K562 (cell line): Measurements from ENCODE around the gene ZCCHC14. TPM values are rescaled to one million over a fixed set of nuclear protein-coding genes. Genes with fewer than 3 reads are reported as not detected.

Experiments
- ASH1L ChIP-seq: fragments of 450-650 bp; IDR thresholded peaks from 2 replicates; pipeline ENCODE4 v1.6.1; 2018; ENCODE audit warnings: borderline replicate concordance, mild to moderate bottlenecking, low read depth; ENCODE audit not compliant: partially characterized antibody
- ATF1 ChIP-seq, 2 experiments: fragments of 450-650 bp in 1 of 2; IDR thresholded peaks; 2 replicates each; pipeline ENCODE4 v1.6.1; 2016; ENCODE audit warnings: missing compliant biosample characterization in 1 of 2, missing genetic modification characterization in 1 of 2
- E2F3 ChIP-seq: fragments of 250-450 bp; sonication (Bioruptor Pico); IDR thresholded peaks from 2 replicates; pipeline ENCODE4 v1.4.0; 2020; ENCODE audit warnings: mild to moderate bottlenecking
- FOXJ3 ChIP-seq: sonication (generic); formaldehyde crosslinking; IDR thresholded peaks from 2 replicates; pipeline ENCODE4 v1.4.0; 2020; ENCODE audit warnings: mild to moderate bottlenecking, missing genetic modification reagents
- HDAC3 ChIP-seq: fragments of 450-650 bp; IDR thresholded peaks from 2 replicates; pipeline ENCODE4 v1.6.1; 2018; ENCODE audit warnings: borderline replicate concordance, mild to moderate bottlenecking, moderate library complexity; ENCODE audit not compliant: partially characterized antibody
- HMG20A ChIP-seq: fragments of 450-650 bp; formaldehyde crosslinking; conservative IDR thresholded peaks from 2 replicates; pipeline ENCODE4 v1.4.0; 2020; ENCODE audit warnings: mild to moderate bottlenecking, mixed read lengths
- HSF4 ChIP-seq: fragments of 250-450 bp; sonication (Bioruptor Pico); IDR thresholded peaks from 2 replicates; pipeline ENCODE4 v2.1.2; 2022; ENCODE audit warnings: mild to moderate bottlenecking, moderate library complexity, borderline replicate concordance
- LARP7 ChIP-seq: fragments of 450-650 bp; IDR thresholded peaks from 2 replicates; pipeline ENCODE4 v1.6.1; 2016
- MYBL2 ChIP-seq, 2 experiments: fragments of 450-650 bp in 1 of 2; sonication (generic) in 1 of 2; formaldehyde crosslinking in 1 of 2; IDR thresholded peaks; 2 replicates each; pipeline versions ENCODE4 v1.6.1 to v1.8.1; 2017 to 2022; ENCODE audit warnings: borderline replicate concordance in 1 of 2, inconsistent platforms in 1 of 2, low read depth in 1 of 2, mild to moderate bottlenecking in 1 of 2, missing genetic modification reagents in 1 of 2, moderate library complexity in 1 of 2
- MYC ChIP-seq, 2 experiments: fragments of 250-450 bp in 1 of 2; sonication (Bioruptor Pico) in 1 of 2; IDR thresholded peaks; 2 replicates each; pipeline versions ENCODE4 v1.5.1 to v1.6.1; 2012 to 2021; ENCODE audit warnings: low read depth in 2 of 2, borderline replicate concordance in 1 of 2, improper control_type of control experiment in 1 of 2, low read length in 1 of 2, mild to moderate bottlenecking in 1 of 2, moderate library complexity in 1 of 2
- RBM34 ChIP-seq: fragments of 200-400 bp; formaldehyde crosslinking; IDR thresholded peaks from 2 replicates; pipeline ENCODE4 v1.6.1; 2018; ENCODE audit warnings: low read length, borderline replicate concordance; ENCODE audit not compliant: insufficient read depth
- SIRT6 ChIP-seq: IDR thresholded peaks from one replicate; pipeline ENCODE4 v1.6.1; 2012; ENCODE audit warnings: low read depth, mild to moderate bottlenecking, control low read depth, inconsistent platforms, low read length, moderate library complexity
- TEAD4 ChIP-seq, 2 experiments: sonication (generic) in 1 of 2; formaldehyde crosslinking in 1 of 2; IDR thresholded peaks; 2 replicates each; pipeline versions ENCODE4 v1.6.1 to v1.8.0; 2012 to 2022; ENCODE audit warnings: borderline replicate concordance in 1 of 2, inconsistent platforms in 1 of 2, low read length in 1 of 2, mild to moderate bottlenecking in 1 of 2, missing genetic modification reagents in 1 of 2
- TRIM24 ChIP-seq, 2 experiments: fragments of 450-650 bp; IDR thresholded peaks; 2 replicates each; pipeline ENCODE4 v1.6.1; 2016
- WHSC1 ChIP-seq: IDR thresholded peaks from one replicate; pipeline ENCODE4 v1.6.1; 2012; ENCODE audit warnings: low read length, control low read depth, inconsistent platforms
- ZNF561 ChIP-seq: fragments of 450-650 bp; formaldehyde crosslinking; conservative IDR thresholded peaks from 2 replicates; pipeline ENCODE4 v1.4.0; 2020; ENCODE audit warnings: mild to moderate bottlenecking, moderate library complexity
- ZNF584 ChIP-seq: fragments of 200-800 bp; sonication (Bioruptor generic); IDR thresholded peaks from 2 replicates; pipeline ENCODE4 v1.6.1; 2016; ENCODE audit warnings: low read depth, mild to moderate bottlenecking, missing genetic modification characterization, missing compliant biosample characterization
- ZNF766 ChIP-seq: fragments of 200-800 bp; sonication (Bioruptor generic); conservative IDR thresholded peaks from 2 replicates; pipeline ENCODE4 v1.6.1; 2016; ENCODE audit warnings: missing genetic modification characterization, missing compliant biosample characterization
- ZNF77 ChIP-seq: fragments of 250-450 bp; sonication (Bioruptor Pico); IDR thresholded peaks from 2 replicates; pipeline ENCODE4 v1.5.0; 2020
- polyA plus RNA-seq, 8 experiments: library from polyadenylated mRNA; depleted of rRNA in 4 of 8; stranded (reverse) in 5 of 8; unstranded in 3 of 8; fragments of >200 nt; fragmentation: Nextera tagmentation in 2 of 8; fragmentation: Illumina TruSeq in 1 of 8; extraction: Ambion mirVana in 2 of 8; extraction: Trizol in 1 of 8; gene quantifications; 2 replicates each; pipeline versions ENCODE4 v1.2.1 to v1.2.3, GENCODE V29; 2011 to 2014; ENCODE audit warnings: inconsistent platforms in 1 of 8, missing spikeins in 1 of 8
- total RNA-seq, 7 experiments: library from RNA; depleted of rRNA in 6 of 7; stranded (reverse); fragments of >200 nt in 6 of 7; fragmentation: Illumina TruSeq in 2 of 7; extraction: Trizol in 2 of 7; gene quantifications; 2 replicates each; pipeline versions ENCODE4 v1.2.1 to v1.2.3, GENCODE V29; 2011 to 2021; ENCODE audit warnings: low replicate concordance in 1 of 7
- TF ChIP-seq, protein P1 (sequence below): fragments of 200-800 bp; sonication (Bioruptor generic); IDR thresholded peaks from 2 replicates; pipeline ENCODE4 v1.6.1; 2017; ENCODE audit warnings: missing genetic modification characterization, missing compliant biosample characterization
- TF ChIP-seq, protein P2 (sequence below): fragments of 450-650 bp; conservative IDR thresholded peaks from 2 replicates; pipeline ENCODE4 v1.6.1; 2016; ENCODE audit warnings: missing genetic modification characterization, low read depth, mild to moderate bottlenecking, control low read depth, missing compliant biosample characterization
- TF ChIP-seq, protein P3 (sequence below): fragments of 250-450 bp; sonication (Bioruptor Pico); IDR thresholded peaks from 2 replicates; pipeline ENCODE4 v1.5.0; 2021; ENCODE audit warnings: mild to moderate bottlenecking, borderline replicate concordance

ZCCHC14 gene
- total and polyA plus RNA-seq, 9 of the 15 experiments (the other 6 are each of a cell fraction or from before 2014, with no cell fraction given), result 1.5 to 12.4 (median 2.9) TPM

DNA sequence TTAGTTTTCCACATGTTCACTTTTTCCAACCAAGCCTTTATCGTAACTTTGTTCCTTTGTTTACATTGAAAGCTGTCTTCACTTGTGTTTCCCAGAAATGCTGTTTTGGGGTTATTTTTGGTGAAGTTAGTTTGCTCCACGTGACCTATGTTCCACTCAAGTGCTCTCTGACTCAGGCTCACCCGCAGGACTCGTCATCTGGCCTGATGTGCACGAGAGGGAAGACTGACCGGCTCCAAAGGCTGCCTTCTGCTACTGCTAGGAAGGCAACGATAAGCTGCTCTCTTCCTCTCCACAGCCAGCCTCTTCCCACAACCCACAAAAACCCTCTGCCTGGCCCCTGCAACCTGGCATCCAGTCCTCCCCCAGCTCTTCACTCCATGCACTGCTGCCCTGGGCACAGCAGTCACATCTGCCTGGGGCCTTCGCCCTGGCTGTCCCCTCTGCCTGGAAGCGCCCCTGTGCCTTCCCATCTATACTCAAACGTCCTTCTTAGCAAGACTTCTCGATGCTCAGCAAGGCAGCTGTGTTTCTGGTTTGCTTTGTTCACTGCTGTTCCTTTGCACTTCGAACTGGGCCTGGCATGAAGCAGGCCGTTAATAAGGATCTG, 28.0 kb downstream of the ZCCHC14 start (continued):
- TF ChIP-seq, protein P1, sequence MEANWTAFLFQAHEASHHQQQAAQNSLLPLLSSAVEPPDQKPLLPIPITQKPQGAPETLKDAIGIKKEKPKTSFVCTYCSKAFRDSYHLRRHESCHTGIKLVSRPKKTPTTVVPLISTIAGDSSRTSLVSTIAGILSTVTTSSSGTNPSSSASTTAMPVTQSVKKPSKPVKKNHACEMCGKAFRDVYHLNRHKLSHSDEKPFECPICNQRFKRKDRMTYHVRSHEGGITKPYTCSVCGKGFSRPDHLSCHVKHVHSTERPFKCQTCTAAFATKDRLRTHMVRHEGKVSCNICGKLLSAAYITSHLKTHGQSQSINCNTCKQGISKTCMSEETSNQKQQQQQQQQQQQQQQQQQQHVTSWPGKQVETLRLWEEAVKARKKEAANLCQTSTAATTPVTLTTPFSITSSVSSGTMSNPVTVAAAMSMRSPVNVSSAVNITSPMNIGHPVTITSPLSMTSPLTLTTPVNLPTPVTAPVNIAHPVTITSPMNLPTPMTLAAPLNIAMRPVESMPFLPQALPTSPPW, result 0 out of 2 replicates have a peak, but pooled peaks have one; percentile 17
- TF ChIP-seq WHSC1, result no peak
- no peak for TF ChIP-seq HMG20A (CRISPR knock-in tag)
- no peak; the same call in 1 of the 2 replicates for TF ChIP-seq ZNF584 (CRISPR knock-in tag)
- TF ChIP-seq RBM34, result no peak
- TF ChIP-seq FOXJ3 (CRISPR knock-in tag), result no peak
- TF ChIP-seq, protein P2, sequence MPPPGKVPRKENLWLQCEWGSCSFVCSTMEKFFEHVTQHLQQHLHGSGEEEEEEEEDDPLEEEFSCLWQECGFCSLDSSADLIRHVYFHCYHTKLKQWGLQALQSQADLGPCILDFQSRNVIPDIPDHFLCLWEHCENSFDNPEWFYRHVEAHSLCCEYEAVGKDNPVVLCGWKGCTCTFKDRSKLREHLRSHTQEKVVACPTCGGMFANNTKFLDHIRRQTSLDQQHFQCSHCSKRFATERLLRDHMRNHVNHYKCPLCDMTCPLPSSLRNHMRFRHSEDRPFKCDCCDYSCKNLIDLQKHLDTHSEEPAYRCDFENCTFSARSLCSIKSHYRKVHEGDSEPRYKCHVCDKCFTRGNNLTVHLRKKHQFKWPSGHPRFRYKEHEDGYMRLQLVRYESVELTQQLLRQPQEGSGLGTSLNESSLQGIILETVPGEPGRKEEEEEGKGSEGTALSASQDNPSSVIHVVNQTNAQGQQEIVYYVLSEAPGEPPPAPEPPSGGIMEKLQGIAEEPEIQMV (tag), result no peak
- TF ChIP-seq ZNF561, result no peak
- no peak; the same call in 1 of the 2 replicates for TF ChIP-seq ZNF766 (CRISPR knock-in tag)
- TF ChIP-seq TRIM24 (IDR thresholded peaks at IDR 0.05), result no peak
- no peak for TF ChIP-seq SIRT6
- TF ChIP-seq, protein P3, sequence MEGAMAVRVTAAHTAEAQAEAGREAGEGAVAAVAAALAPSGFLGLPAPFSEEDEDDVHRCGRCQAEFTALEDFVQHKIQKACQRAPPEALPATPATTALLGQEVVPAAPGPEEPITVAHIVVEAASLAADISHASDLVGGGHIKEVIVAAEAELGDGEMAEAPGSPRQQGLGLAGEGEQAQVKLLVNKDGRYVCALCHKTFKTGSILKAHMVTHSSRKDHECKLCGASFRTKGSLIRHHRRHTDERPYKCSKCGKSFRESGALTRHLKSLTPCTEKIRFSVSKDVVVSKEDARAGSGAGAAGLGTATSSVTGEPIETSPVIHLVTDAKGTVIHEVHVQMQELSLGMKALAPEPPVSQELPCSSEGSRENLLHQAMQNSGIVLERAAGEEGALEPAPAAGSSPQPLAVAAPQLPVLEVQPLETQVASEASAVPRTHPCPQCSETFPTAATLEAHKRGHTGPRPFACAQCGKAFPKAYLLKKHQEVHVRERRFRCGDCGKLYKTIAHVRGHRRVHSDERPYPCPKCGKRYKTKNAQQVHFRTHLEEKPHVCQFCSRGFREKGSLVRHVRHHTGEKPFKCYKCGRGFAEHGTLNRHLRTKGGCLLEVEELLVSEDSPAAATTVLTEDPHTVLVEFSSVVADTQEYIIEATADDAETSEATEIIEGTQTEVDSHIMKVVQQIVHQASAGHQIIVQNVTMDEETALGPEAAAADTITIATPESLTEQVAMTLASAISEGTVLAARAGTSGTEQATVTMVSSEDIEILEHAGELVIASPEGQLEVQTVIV (CRISPR knock-in tag), result no peak
- TF ChIP-seq ZNF77 (CRISPR knock-in tag), result no peak
- TF ChIP-seq HDAC3, result no peak
- TF ChIP-seq MYC (IDR thresholded peaks at IDR 0.05; ENCODE audit: low read depth, low read length), result peak; percentile 47; the same call in 1 of the 2 replicates
- TF ChIP-seq MYC (CRISPR knock-in tag; IDR thresholded peaks at IDR 0.05; ENCODE audit: borderline replicate concordance, low read depth), result no peak
- TF ChIP-seq HSF4 (CRISPR knock-in tag), result no peak
- no peak for TF ChIP-seq LARP7
- no peak for TF ChIP-seq MYBL2 (IDR thresholded peaks at IDR 0.05; ENCODE audit: low read depth)
- TF ChIP-seq MYBL2 (CRISPR knock-in tag; IDR thresholded peaks at IDR 0.05; ENCODE audit: borderline replicate concordance), result no peak
- TF ChIP-seq E2F3 (CRISPR knock-in tag), result 0 out of 2 replicates have a peak, but pooled peaks have one; percentile 24
- TF ChIP-seq TEAD4 (IDR thresholded peaks at IDR 0.05; ENCODE audit: low read length), result no peak
- no peak for TF ChIP-seq TEAD4 (CRISPR knock-in tag; IDR thresholded peaks at IDR 0.05; ENCODE audit: borderline replicate concordance)
- no peak for TF ChIP-seq ATF1 (CRISPR knock-in tag; IDR thresholded peaks at IDR 0.05)
- peak; percentile 60 for TF ChIP-seq ATF1 (tag; IDR thresholded peaks at IDR 0.05)
- TF ChIP-seq ASH1L, result no peak
